ENCODE data around the gene OSBP2.

Gene OSBP2

DNA sequence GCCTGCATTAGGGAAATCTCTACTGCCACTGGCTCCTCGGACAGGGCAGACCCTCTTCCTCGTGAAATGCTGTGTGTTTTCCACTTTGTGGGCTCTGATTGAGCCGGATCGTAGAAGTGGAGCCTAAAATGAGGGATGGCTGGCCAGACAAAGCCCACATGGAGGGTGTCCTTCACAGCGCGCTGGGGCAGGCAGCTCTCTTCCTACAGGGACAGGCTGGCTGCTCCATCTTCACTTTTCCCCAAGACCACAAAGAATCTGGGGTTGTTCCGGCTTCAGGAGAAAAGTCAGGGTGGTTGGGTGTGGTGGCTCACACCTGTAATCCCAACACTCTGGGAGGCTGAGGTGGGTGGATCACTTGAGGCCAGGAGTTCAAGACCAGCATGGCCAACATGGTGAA, 179.0 kb downstream of the OSBP2 start:
- TF ChIP-seq, protein P1, sequence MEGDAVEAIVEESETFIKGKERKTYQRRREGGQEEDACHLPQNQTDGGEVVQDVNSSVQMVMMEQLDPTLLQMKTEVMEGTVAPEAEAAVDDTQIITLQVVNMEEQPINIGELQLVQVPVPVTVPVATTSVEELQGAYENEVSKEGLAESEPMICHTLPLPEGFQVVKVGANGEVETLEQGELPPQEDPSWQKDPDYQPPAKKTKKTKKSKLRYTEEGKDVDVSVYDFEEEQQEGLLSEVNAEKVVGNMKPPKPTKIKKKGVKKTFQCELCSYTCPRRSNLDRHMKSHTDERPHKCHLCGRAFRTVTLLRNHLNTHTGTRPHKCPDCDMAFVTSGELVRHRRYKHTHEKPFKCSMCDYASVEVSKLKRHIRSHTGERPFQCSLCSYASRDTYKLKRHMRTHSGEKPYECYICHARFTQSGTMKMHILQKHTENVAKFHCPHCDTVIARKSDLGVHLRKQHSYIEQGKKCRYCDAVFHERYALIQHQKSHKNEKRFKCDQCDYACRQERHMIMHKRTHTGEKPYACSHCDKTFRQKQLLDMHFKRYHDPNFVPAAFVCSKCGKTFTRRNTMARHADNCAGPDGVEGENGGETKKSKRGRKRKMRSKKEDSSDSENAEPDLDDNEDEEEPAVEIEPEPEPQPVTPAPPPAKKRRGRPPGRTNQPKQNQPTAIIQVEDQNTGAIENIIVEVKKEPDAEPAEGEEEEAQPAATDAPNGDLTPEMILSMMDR (IDR thresholded peaks at IDR 0.05; ENCODE audit: control extremely low read depth, extremely low read depth, low read depth, missing control alignments), result no peak
- no peak for DNase-seq (ENCODE audit: extremely low spot score)
- ChIA-PET POLR2A (no interaction called here), CTCF (no interaction called here)

DNA sequence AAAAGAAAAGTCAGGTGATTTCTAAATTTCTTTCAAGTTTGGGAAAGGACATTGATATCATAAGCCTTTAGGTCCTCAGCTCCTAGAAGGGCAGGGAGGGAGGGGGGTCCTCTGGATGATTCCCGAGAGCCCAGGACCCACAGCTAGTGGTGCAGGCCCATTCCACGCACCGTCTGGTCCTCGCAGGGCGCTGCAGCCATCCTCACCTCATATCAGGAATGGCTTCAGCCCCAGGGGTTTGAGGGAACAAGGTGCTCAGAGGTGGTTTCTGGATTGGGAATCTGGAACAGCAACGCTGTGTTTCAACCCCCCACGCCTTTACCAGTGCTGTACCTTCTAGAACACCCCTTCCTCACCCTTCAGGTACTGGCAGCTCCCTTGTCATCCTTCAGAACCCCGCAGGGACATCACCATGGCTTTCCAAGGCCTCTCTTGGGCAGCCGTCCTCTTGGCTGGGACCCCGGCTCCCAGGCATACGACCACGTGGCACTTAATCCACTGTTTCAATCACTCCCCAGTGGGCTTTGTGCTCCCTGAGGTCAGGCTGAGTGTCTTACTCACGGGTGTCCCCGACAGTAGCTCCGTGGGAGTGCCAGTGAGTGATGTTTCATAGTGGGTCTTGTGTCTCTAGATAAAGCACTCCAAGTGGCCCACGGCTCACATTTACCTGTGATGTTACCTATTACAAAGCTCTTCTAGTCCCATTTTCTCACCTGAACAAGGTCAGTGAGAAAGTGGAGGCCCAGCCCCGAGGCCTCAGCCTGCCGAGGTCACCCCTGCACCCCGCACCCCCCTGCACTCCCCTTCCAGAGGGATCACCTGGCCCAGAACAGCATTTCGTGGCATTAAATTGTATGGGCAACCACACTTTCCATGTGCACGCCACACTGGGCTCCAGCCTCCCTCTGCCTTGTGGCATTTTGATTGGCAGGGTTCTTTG, 180.0 kb downstream of the OSBP2 start:
- CTCF ChIA-PET, result no interaction called here
- POLR2A ChIA-PET, result no interaction called here
- TF ChIP-seq, protein P1 (IDR thresholded peaks at IDR 0.05; ENCODE audit: control extremely low read depth, extremely low read depth, low read depth, missing control alignments), result no peak
- no peak for DNase-seq (ENCODE audit: extremely low spot score)

DNA sequence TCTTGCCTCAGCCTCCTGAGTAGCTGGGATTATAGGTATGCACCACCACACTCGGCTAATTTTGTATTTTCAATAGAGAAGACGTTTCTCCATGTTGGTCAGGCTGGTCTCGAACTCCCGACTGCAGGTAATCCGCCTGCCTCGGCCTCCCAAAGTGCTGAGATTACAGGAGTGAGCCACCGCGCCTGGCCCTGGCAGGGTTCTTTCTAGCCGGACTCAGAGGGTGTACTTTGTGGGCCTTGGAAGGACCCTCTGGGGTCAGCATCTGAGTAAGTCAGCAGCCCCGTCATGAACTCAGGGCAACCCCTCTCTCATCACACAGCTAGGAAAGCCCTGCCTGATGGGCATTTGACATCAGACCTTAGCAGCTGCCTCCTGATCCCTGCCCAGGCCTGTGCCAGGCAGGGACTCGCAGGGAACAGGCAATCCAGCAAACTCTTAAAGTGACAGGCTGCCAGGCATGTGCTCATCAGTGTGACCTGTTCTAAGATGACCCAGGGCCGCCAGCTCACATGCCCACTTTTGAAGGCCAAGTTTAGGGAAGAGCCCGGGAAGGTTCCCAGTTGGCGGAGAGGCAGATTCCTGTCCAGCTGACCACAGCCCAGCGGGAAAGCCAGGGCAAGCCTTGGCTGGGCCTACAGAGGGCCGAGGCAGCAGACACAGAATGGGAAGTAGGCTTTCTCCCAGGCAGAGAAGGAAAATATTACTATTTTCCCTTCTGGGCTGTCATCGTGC, 181.0 kb downstream of the OSBP2 start:
- CTCF ChIA-PET, result no interaction called here
- POLR2A ChIA-PET, result no interaction called here
- no peak for DNase-seq (ENCODE audit: extremely low spot score)
- TF ChIP-seq, protein P1 (IDR thresholded peaks at IDR 0.05; ENCODE audit: control extremely low read depth, extremely low read depth, low read depth, missing control alignments), result no peak

DNA sequence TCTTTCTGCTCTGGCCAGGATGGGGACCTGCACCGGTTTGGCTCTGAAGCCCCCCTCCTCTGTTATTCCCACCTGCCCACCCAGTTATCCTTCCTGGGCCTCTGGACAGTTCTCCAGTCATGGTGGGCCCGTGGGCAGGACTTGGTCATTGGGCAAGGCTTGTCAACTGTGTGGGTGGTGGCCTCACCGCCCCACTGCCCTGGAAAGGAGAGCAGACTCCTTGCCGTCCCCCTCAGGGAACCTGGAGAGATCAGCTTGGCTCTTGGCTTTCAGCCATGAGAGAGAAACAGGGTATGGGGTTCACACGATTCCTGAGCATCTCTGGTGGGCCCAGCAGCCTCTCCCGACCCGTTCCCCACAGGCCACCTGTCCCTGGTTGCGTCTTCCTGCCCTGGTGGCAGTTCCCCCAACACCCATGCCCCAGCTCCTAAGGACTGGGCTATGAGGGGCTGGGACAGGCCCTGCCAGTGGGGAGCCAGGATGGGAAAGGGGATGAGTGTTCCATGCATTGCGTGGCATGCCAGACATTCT, 181.6 kb downstream of the OSBP2 start:
- POLR2A ChIA-PET, result no interaction called here
- no peak for DNase-seq (ENCODE audit: extremely low spot score)
- CTCF ChIA-PET, result interaction anchor here (1.0 kb wide), 1 partner anchor 15 kb away, joined by 3 read pairs; no protein-coding TSS in a partner anchor
- TF ChIP-seq, protein P1 (IDR thresholded peaks at IDR 0.05; ENCODE audit: control extremely low read depth, extremely low read depth, low read depth, missing control alignments), result no peak

DNA sequence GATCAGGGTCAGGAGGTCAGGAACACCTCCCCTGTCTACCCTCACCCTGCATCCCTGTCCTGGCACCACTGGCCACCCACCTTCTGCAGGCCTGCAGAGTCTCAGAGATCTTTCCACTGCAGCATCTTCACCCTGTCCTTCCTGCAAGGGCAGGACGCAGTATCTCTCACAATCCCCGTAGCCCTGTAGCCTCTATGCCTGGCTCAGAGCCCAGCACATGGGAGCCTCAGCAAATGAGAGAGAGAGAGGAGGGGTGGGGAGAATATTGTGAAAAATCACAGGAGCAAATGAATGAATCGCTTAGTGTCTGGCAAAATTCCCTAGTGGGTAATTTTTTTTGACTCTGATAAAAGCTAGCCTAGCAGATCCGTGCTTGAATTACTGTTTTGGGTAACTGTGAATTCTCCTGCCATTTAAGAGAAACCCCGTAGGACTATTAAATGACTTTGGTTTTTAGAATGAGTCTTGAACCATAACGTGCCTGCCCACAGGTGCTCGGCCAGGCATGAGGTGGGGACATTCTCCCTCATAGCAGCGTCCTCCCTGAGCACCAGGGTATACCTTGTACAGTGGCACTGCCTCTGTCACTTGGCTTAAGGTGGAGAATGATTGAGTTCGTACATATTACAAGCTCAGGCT, 182.4 kb downstream of the OSBP2 start:
- TF ChIP-seq, protein P1 (IDR thresholded peaks at IDR 0.05; ENCODE audit: control extremely low read depth, extremely low read depth, low read depth, missing control alignments), result no peak
- no peak for DNase-seq (ENCODE audit: extremely low spot score)
- ChIA-PET POLR2A (no interaction called here), CTCF (interaction anchor here (1.0 kb wide), 1 partner anchor 14 kb away, joined by 3 read pairs; no protein-coding TSS in a partner anchor)

All from GM10248 (cell line).